Esophagus muscularis mucosa (tissue), 4 donors: ENCODE data around the gene RNF141. TPM values are rescaled to one million over a fixed set of nuclear protein-coding genes. Genes with fewer than 3 reads are reported as not detected.

Experiments used
- DNase-seq: peaks from one replicate; pipeline ENCODE4 v3.0.0-alpha.2; 2017; ENCODE audit errors: extremely low spot score
- H3K27ac ChIP-seq, 4 donors: fragments of 200-600 bp; sonication (generic); replicated peaks in 1 of 4; 1 replicate in 3 of 4; 2 replicates in 1 of 4; pipeline ENCODE4 v1.5.1; 2016 to 2019; ENCODE audit warnings: mild to moderate bottlenecking in 1 of 4
- H3K27me3 ChIP-seq, 4 donors: fragments of 200-600 bp; sonication (generic); one replicate each; pipeline versions ENCODE4 v1.5.1 to v1.6.0; 2016 to 2019
- H3K36me3 ChIP-seq, 4 donors: fragments of 200-600 bp; sonication (generic); one replicate each; pipeline ENCODE4 v1.5.1; 2016 to 2019
- H3K4me1 ChIP-seq, 4 donors: fragments of 200-600 bp; sonication (generic); one replicate each; pipeline ENCODE4 v1.5.1; 2016 to 2019
- H3K4me3 ChIP-seq, 4 donors: fragments of 200-600 bp; sonication (generic); 1 replicate in 2 of 4; 2 replicates in 2 of 4; pipeline ENCODE4 v1.5.1; 2016 to 2019; ENCODE audit warnings: mild to moderate bottlenecking in 4 of 4, moderate library complexity in 1 of 4
- H3K9me3 ChIP-seq, 4 donors: fragments of 200-600 bp; sonication (generic); 1 replicate in 3 of 4; 2 replicates in 1 of 4; pipeline ENCODE4 v1.5.1; 2016 to 2019
- EP300 ChIP-seq: sonication (generic); formaldehyde crosslinking; IDR thresholded peaks from one replicate; pipeline ENCODE4 v1.6.1; 2017; ENCODE audit warnings: antibody characterized with exemption
- POLR2A ChIP-seq: fragments of 450-650 bp; IDR thresholded peaks from one replicate; pipeline ENCODE4 v1.6.1; 2017; ENCODE audit warnings: antibody characterized with exemption, moderate library complexity, mild to moderate bottlenecking, low read depth
- POLR2AphosphoS5 ChIP-seq, 2 donors: sonication (generic); formaldehyde crosslinking; IDR thresholded peaks; one replicate each; pipeline ENCODE4 v1.6.1; 2017; ENCODE audit warnings: antibody characterized with exemption in 2 of 2
- WGBS: methylation state at CpG from one replicate; pipeline ENCODE4 v1.1.5; 2018; 5-methylcytosine and 5-hydroxymethylcytosine counted together
- intact Hi-C: fragments of 100-400 bp; cut with DNase I; formaldehyde crosslinking; loops from one replicate; pipeline ENCODE4 v1.15.1; 2023
- total RNA-seq, 4 donors: library from RNA; depleted of rRNA; stranded (reverse); fragments of >200 nt; gene quantifications; one replicate each; pipeline versions ENCODE4 v1.1.0 to v1.2.1, GENCODE V29; 2016
- TF ChIP-seq, protein P1 (sequence below), 3 experiments: fragments of 200-600 bp in 2 of 3; fragments of 450-650 bp in 1 of 3; sonication (generic) in 2 of 3; IDR thresholded peaks; one replicate each; pipeline ENCODE4 v1.5.1; 2017 to 2019; ENCODE audit warnings: antibody characterized with exemption in 3 of 3, mild to moderate bottlenecking in 2 of 3, moderate library complexity in 1 of 3

RNF141 gene
- total RNA-seq, 4 donors from 2014 or later, result 24.1 to 39.3 (median 34.9) TPM

- intact Hi-C loops, result no loop called here
- Histone ChIP-seq H3K36me3 (peaks cover 12 to 87% (median 56%) of the 10 kb centered on the region in 4 donors), H3K9me3 (no peaks in the 10 kb centered on the region), H3K27ac (no peak overlapping the region), H3K4me3 (no peak overlapping the region), H3K4me1 (peaks cover 0 to 21% (median 4%) of the 10 kb centered on the region in 4 donors), H3K27me3 (no peaks in the 10 kb centered on the region)
- TF ChIP-seq POLR2AphosphoS5 (IDR thresholded peaks at IDR 0.05) (no peak), EP300 (no peak), POLR2A (no peak)
- TF ChIP-seq, protein P1, sequence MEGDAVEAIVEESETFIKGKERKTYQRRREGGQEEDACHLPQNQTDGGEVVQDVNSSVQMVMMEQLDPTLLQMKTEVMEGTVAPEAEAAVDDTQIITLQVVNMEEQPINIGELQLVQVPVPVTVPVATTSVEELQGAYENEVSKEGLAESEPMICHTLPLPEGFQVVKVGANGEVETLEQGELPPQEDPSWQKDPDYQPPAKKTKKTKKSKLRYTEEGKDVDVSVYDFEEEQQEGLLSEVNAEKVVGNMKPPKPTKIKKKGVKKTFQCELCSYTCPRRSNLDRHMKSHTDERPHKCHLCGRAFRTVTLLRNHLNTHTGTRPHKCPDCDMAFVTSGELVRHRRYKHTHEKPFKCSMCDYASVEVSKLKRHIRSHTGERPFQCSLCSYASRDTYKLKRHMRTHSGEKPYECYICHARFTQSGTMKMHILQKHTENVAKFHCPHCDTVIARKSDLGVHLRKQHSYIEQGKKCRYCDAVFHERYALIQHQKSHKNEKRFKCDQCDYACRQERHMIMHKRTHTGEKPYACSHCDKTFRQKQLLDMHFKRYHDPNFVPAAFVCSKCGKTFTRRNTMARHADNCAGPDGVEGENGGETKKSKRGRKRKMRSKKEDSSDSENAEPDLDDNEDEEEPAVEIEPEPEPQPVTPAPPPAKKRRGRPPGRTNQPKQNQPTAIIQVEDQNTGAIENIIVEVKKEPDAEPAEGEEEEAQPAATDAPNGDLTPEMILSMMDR (IDR thresholded peaks at IDR 0.05), result no peak
- 71% methylated on average over 6 of the region's 6 CpGs for WGBS
- no peak for DNase-seq
Observed at GRCh38 chr11:10526974-10527918, 13.7 kb downstream of the RNF141 start.

GRCh38 chr11:10524471-10524870 lies 16.5 kb downstream of the RNF141 start:
- DNase-seq, result no peak
- Histone ChIP-seq H3K4me3 (no peak overlapping the region), H3K27me3 (no peaks in the 10 kb centered on the region), H3K27ac (no peak overlapping the region), H3K4me1 (peaks cover 0 to 26% (median 6%) of the 10 kb centered on the region in 4 donors), H3K36me3 (peaks cover 11 to 89% (median 50%) of the 10 kb centered on the region in 4 donors), H3K9me3 (no peaks in the 10 kb centered on the region)
- intact Hi-C loops, result no loop called here
- TF ChIP-seq, protein P1 (IDR thresholded peaks at IDR 0.05), result no peak
- no peak for TF ChIP-seq POLR2AphosphoS5 (IDR thresholded peaks at IDR 0.05)
- no peak for TF ChIP-seq EP300
- TF ChIP-seq POLR2A, result no peak
- 85% methylated on average over 1 of the region's 1 CpG for WGBS

DNA sequence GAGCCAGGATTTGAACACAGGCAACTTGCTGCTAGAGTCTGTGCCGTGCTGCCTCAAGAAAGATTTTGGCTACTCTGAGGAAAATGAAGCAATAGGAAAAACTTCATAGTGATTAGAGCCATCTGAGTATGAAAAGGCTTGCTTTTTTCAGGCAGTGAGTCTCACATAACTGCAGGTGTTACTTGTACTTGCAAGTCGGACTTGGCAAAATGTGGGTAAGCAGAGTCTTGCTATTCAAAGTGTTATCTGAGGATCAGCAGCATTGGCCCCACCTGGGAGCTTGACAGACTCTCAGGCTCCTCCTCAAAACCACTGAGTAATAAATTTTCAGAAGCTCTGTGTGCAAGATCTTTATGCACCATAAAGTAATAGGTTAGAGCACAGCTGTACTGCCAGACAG lies 18.1 kb downstream of the RNF141 start:
- 54% methylated on average over 2 of the region's 2 CpGs for WGBS
- Histone ChIP-seq H3K4me1 (peaks cover 0 to 26% (median 6%) of the 10 kb centered on the region in 4 donors), H3K4me3 (no peak overlapping the region), H3K36me3 (peaks cover 12 to 90% (median 55%) of the 10 kb centered on the region in 4 donors), H3K27me3 (no peaks in the 10 kb centered on the region), H3K27ac (peak overlapping the region in 3 of 4 donors; percentile 0 to 47 (median 20)), H3K9me3 (no peaks in the 10 kb centered on the region)
- no peak for DNase-seq
- TF ChIP-seq EP300, result no peak
- TF ChIP-seq, protein P1 (IDR thresholded peaks at IDR 0.05), result no peak
- no peak for TF ChIP-seq POLR2AphosphoS5 (IDR thresholded peaks at IDR 0.05)
- no peak for TF ChIP-seq POLR2A
- intact Hi-C loops, result no loop called here

GRCh38 chr11:10522276-10522675 lies 18.7 kb downstream of the RNF141 start:
- intact Hi-C loops, result no loop called here
- no peak for DNase-seq
- H3K9me3 ChIP-seq, result no peaks in the 10 kb centered on the region
- H3K4me1 ChIP-seq, result peaks cover 0 to 20% (median 6%) of the 10 kb centered on the region in 4 donors
- no peak overlapping the region for H3K4me3 ChIP-seq
- WGBS, result 29% methylated on average over 1 of the region's 1 CpG
- TF ChIP-seq POLR2A (no peak), POLR2AphosphoS5 (IDR thresholded peaks at IDR 0.05) (no peak), EP300 (no peak)
- TF ChIP-seq, protein P1 (IDR thresholded peaks at IDR 0.05), result no peak
- peak overlapping the region in 3 of 4 donors; percentile 0 to 47 (median 20) for H3K27ac ChIP-seq
- H3K36me3 ChIP-seq, result peaks cover 12 to 87% (median 51%) of the 10 kb centered on the region in 4 donors
- no peaks in the 10 kb centered on the region for H3K27me3 ChIP-seq
